GM15510 (cell line): Measurements from ENCODE around the gene UGDH.

Source experiments
- POLR2A ChIP-seq: IDR thresholded peaks from 3 replicates; pipeline ENCODE4 v1.6.1; 2011; ENCODE audit warnings: borderline replicate concordance; ENCODE audit not compliant: insufficient read length; ENCODE audit errors: extremely low read depth

UGDH gene

GRCh38 chr4:39505581-39505980 lies 21.7 kb downstream of the UGDH start:
- TF ChIP-seq POLR2A, result no peak

GRCh38 chr4:39504538-39504937 lies 22.7 kb downstream of the UGDH start:
- TF ChIP-seq POLR2A, result no peak

- TF ChIP-seq POLR2A, result no peak
These were observed 25.1 kb downstream of the UGDH start for GRCh38 chr4:39502019-39502663.

- TF ChIP-seq POLR2A, result no peak
These were observed 28.6 kb downstream of the UGDH start for GRCh38 chr4:39498727-39499020.

GRCh38 chr4:39497909-39498726 lies 29.1 kb downstream of the UGDH start:
- TF ChIP-seq POLR2A, result no peak

GRCh38 chr4:39495446-39496213 lies 31.6 kb downstream of the UGDH start:
- TF ChIP-seq POLR2A, result no peak

GRCh38 chr4:39494354-39494753 lies 32.9 kb downstream of the UGDH start:
- no peak for TF ChIP-seq POLR2A

GRCh38 chr4:39490322-39490721 lies 36.9 kb downstream of the UGDH start:
- TF ChIP-seq POLR2A, result no peak

GRCh38 chr4:39486221-39486804 lies 40.9 kb downstream of the UGDH start:
- no peak for TF ChIP-seq POLR2A

GRCh38 chr4:39484582-39485272 lies 42.5 kb downstream of the UGDH start:
- TF ChIP-seq POLR2A, result no peak

GRCh38 chr4:39480902-39481695 lies 46.1 kb downstream of the UGDH start:
- no peak for TF ChIP-seq POLR2A

GRCh38 chr4:39480251-39480650 lies 47.0 kb downstream of the UGDH start:
- TF ChIP-seq POLR2A, result no peak

GRCh38 chr4:39476187-39476895 lies 50.9 kb downstream of the UGDH start:
- TF ChIP-seq POLR2A, result no peak

- TF ChIP-seq POLR2A, result no peak
These were observed 54.8 kb downstream of the UGDH start for GRCh38 chr4:39472396-39472795.

GRCh38 chr4:39470402-39470801 lies 56.8 kb downstream of the UGDH start:
- TF ChIP-seq POLR2A, result no peak
